H1 (cell line): ENCODE measurements around the gene SIAH3. TPM values are rescaled to one million over a fixed set of nuclear protein-coding genes. Genes with fewer than 3 reads are reported as not detected.

ENCODE experiments used
- CHD2 ChIP-seq: IDR thresholded peaks from 2 replicates; pipeline ENCODE4 v1.6.1; 2012; ENCODE audit warnings: low read length, improper control_type of control experiment
- CTCF ChIP-seq, 3 experiments: IDR thresholded peaks; 1 replicate in 2 of 3; 2 replicates in 1 of 3; pipeline versions ENCODE4 v1.5.1 to v1.6.1; 2011; ENCODE audit warnings: low read length in 3 of 3, mild to moderate bottlenecking in 3 of 3, inconsistent platforms in 2 of 3, low read depth in 1 of 3, moderate library complexity in 1 of 3; ENCODE audit not compliant: insufficient read depth in 1 of 3; ENCODE audit errors: control extremely low read depth in 1 of 3
- KDM4A ChIP-seq: IDR thresholded peaks from one replicate; pipeline ENCODE4 v1.7.1; 2012; ENCODE audit warnings: low read depth, mild to moderate bottlenecking, moderate library complexity, low read length, inconsistent platforms; ENCODE audit not compliant: severe bottlenecking
- SP1 ChIP-seq: IDR thresholded peaks from 2 replicates; pipeline ENCODE4 v1.6.1; 2011; ENCODE audit warnings: low read depth, low read length
- SP4 ChIP-seq: IDR thresholded peaks from 2 replicates; pipeline ENCODE4 v1.6.1; 2012; ENCODE audit warnings: low read length, inconsistent platforms
- TAF1 ChIP-seq: IDR thresholded peaks from 2 replicates; pipeline ENCODE4 v1.6.1; 2011; ENCODE audit warnings: mild to moderate bottlenecking, low read depth, low read length
- polyA plus RNA-seq, 7 experiments: library from polyadenylated mRNA; depleted of rRNA in 3 of 7; stranded (reverse) in 5 of 7; unstranded in 2 of 7; fragments of >200 nt in 5 of 7; fragments of 200-250 nt in 2 of 7; gene quantifications; 1 replicate in 5 of 7; 2 replicates in 1 of 7; 4 replicates in 1 of 7; pipeline versions ENCODE4 v1.2.1 to v1.2.3, GENCODE V29; 2011 to 2013; ENCODE audit warnings: missing spikeins in 2 of 7, mixed read lengths in 2 of 7
- total RNA-seq: library from RNA; stranded (reverse); fragmentation: NEBNext Ultra II Directional; extraction: Animal tissue kit (Norgen Biotek cat#: 25700); gene quantifications from 2 replicates; pipeline ENCODE4 v1.2.1, GENCODE V29; 2021
- TF ChIP-seq, protein P1 (sequence below): fragments of 300-600 bp; sonication (generic); IDR thresholded peaks from 2 replicates; pipeline ENCODE4 v1.7.1; 2012; ENCODE audit warnings: low read length, moderate library complexity, mild to moderate bottlenecking, inconsistent platforms; ENCODE audit not compliant: insufficient replicate concordance
- TF ChIP-seq, protein P2 (sequence below): IDR thresholded peaks from 2 replicates; pipeline ENCODE4 v1.6.1; 2011; ENCODE audit warnings: low read depth, mild to moderate bottlenecking, low read length; ENCODE audit not compliant: insufficient read depth

Gene SIAH3
- total and polyA plus RNA-seq, 2 of the 8 experiments (the other 6 are each of a cell fraction or from before 2014, with no cell fraction given), result 0.15 to 0.17 TPM

DNA sequence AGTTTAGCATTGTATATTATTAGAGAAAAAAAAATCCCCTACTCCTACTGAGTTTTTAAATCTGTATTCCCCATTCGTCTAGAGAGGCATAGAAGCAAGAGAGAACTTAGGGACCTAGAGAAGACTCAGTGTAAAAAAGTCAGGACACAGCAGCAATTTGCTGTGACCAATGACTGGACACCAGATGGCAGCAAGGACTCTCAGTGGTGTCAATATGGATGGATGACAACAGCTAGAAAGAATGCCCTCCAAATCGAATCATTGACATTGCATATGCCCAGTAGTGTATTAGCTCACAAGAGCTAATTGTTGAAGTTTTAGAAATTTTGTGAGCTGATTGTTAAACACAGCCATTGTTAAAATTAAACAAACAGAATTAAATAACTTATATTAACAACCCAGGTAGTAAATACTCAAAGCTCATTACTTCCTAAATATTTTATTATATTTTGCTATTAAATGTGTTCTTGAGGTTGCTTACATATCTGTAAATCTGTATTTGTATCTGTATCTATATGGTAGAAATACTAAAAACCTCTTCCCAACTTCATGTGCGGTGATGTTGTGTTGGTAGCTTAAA is 43.9 kb downstream of the SIAH3 start (continued):
- TF ChIP-seq, protein P1, sequence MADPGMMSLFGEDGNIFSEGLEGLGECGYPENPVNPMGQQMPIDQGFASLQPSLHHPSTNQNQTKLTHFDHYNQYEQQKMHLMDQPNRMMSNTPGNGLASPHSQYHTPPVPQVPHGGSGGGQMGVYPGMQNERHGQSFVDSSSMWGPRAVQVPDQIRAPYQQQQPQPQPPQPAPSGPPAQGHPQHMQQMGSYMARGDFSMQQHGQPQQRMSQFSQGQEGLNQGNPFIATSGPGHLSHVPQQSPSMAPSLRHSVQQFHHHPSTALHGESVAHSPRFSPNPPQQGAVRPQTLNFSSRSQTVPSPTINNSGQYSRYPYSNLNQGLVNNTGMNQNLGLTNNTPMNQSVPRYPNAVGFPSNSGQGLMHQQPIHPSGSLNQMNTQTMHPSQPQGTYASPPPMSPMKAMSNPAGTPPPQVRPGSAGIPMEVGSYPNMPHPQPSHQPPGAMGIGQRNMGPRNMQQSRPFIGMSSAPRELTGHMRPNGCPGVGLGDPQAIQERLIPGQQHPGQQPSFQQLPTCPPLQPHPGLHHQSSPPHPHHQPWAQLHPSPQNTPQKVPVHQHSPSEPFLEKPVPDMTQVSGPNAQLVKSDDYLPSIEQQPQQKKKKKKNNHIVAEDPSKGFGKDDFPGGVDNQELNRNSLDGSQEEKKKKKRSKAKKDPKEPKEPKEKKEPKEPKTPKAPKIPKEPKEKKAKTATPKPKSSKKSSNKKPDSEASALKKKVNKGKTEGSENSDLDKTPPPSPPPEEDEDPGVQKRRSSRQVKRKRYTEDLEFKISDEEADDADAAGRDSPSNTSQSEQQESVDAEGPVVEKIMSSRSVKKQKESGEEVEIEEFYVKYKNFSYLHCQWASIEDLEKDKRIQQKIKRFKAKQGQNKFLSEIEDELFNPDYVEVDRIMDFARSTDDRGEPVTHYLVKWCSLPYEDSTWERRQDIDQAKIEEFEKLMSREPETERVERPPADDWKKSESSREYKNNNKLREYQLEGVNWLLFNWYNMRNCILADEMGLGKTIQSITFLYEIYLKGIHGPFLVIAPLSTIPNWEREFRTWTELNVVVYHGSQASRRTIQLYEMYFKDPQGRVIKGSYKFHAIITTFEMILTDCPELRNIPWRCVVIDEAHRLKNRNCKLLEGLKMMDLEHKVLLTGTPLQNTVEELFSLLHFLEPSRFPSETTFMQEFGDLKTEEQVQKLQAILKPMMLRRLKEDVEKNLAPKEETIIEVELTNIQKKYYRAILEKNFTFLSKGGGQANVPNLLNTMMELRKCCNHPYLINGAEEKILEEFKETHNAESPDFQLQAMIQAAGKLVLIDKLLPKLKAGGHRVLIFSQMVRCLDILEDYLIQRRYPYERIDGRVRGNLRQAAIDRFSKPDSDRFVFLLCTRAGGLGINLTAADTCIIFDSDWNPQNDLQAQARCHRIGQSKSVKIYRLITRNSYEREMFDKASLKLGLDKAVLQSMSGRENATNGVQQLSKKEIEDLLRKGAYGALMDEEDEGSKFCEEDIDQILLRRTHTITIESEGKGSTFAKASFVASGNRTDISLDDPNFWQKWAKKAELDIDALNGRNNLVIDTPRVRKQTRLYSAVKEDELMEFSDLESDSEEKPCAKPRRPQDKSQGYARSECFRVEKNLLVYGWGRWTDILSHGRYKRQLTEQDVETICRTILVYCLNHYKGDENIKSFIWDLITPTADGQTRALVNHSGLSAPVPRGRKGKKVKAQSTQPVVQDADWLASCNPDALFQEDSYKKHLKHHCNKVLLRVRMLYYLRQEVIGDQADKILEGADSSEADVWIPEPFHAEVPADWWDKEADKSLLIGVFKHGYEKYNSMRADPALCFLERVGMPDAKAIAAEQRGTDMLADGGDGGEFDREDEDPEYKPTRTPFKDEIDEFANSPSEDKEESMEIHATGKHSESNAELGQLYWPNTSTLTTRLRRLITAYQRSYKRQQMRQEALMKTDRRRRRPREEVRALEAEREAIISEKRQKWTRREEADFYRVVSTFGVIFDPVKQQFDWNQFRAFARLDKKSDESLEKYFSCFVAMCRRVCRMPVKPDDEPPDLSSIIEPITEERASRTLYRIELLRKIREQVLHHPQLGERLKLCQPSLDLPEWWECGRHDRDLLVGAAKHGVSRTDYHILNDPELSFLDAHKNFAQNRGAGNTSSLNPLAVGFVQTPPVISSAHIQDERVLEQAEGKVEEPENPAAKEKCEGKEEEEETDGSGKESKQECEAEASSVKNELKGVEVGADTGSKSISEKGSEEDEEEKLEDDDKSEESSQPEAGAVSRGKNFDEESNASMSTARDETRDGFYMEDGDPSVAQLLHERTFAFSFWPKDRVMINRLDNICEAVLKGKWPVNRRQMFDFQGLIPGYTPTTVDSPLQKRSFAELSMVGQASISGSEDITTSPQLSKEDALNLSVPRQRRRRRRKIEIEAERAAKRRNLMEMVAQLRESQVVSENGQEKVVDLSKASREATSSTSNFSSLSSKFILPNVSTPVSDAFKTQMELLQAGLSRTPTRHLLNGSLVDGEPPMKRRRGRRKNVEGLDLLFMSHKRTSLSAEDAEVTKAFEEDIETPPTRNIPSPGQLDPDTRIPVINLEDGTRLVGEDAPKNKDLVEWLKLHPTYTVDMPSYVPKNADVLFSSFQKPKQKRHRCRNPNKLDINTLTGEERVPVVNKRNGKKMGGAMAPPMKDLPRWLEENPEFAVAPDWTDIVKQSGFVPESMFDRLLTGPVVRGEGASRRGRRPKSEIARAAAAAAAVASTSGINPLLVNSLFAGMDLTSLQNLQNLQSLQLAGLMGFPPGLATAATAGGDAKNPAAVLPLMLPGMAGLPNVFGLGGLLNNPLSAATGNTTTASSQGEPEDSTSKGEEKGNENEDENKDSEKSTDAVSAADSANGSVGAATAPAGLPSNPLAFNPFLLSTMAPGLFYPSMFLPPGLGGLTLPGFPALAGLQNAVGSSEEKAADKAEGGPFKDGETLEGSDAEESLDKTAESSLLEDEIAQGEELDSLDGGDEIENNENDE, result no peak
- TF ChIP-seq SP4 (no peak), CHD2 (no peak), KDM4A (no peak), CTCF (IDR thresholded peaks at IDR 0.05; ENCODE audit: control extremely low read depth in 1 of 3, insufficient read depth in 1 of 3, low read depth in 1 of 3, low read length in 3 of 3) (peak; percentile 41 to 78 (median 69)), TAF1 (no peak), SP1 (no peak)
- TF ChIP-seq, protein P2, sequence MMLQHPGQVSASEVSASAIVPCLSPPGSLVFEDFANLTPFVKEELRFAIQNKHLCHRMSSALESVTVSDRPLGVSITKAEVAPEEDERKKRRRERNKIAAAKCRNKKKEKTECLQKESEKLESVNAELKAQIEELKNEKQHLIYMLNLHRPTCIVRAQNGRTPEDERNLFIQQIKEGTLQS, result peak; percentile 55; the same call in 1 of the 2 replicates
